HepG2 (cell line): ENCODE results near the gene ROMO1. TPM values are rescaled to one million over a fixed set of nuclear protein-coding genes. Genes with fewer than 3 reads are reported as not detected.
A peak's percentile ranks its signal among the peaks of the same experiment; 100 is the strongest.

Experiments
- AKNA ChIP-seq: sonication (generic); formaldehyde crosslinking; IDR thresholded peaks from 2 replicates; pipeline ENCODE4 v1.4.0; 2020; ENCODE audit warnings: missing genetic modification reagents, borderline replicate concordance
- ATF1 ChIP-seq: IDR thresholded peaks from 2 replicates; pipeline ENCODE4 v1.6.1; 2016; ENCODE audit warnings: mild to moderate bottlenecking, control low read depth
- CC2D1A ChIP-seq: sonication (generic); formaldehyde crosslinking; IDR thresholded peaks from 2 replicates; pipeline ENCODE4 v1.8.1; 2023; ENCODE audit warnings: mild to moderate bottlenecking, missing genetic modification reagents
- DMTF1 ChIP-seq: sonication (generic); formaldehyde crosslinking; IDR thresholded peaks from 2 replicates; pipeline ENCODE4 v1.4.0; 2020; ENCODE audit warnings: mild to moderate bottlenecking, missing genetic modification reagents
- FOXA1 ChIP-seq, 2 experiments: fragments of 450-650 bp in 1 of 2; sonication (generic) in 1 of 2; formaldehyde crosslinking in 1 of 2; IDR thresholded peaks; 2 replicates each; pipeline versions ENCODE4 v1.4.0 to v1.6.1; 2016 to 2020; ENCODE audit warnings: missing genetic modification reagents in 1 of 2
- HDAC1 ChIP-seq: sonication (generic); formaldehyde crosslinking; IDR thresholded peaks from 2 replicates; pipeline ENCODE4 v1.5.1; 2020; ENCODE audit warnings: mild to moderate bottlenecking, missing genetic modification reagents
- PAF1 ChIP-seq: IDR thresholded peaks from 2 replicates; pipeline ENCODE4 v1.6.1; 2016; ENCODE audit warnings: missing genetic modification reagents, missing compliant biosample characterization
- PRDM15 ChIP-seq: sonication (generic); formaldehyde crosslinking; IDR thresholded peaks from 2 replicates; pipeline ENCODE4 v1.4.0; 2020; ENCODE audit warnings: missing genetic modification reagents
- RBM22 ChIP-seq: fragments of 200-400 bp; formaldehyde crosslinking; optimal IDR thresholded peaks from 2 replicates; pipeline ENCODE3; 2017; ENCODE audit warnings: mild to moderate bottlenecking, low read length, moderate library complexity
- RNF2 ChIP-seq: fragments of 450-650 bp; conservative IDR thresholded peaks from 2 replicates; pipeline ENCODE4 v1.6.1; 2016; ENCODE audit warnings: low read depth
- STAT5B ChIP-seq: sonication (generic); formaldehyde crosslinking; IDR thresholded peaks from 2 replicates; pipeline ENCODE4 v1.4.0; 2020; ENCODE audit warnings: missing genetic modification reagents
- ZC3H13 ChIP-seq: sonication (generic); formaldehyde crosslinking; IDR thresholded peaks from 2 replicates; pipeline ENCODE4 v1.8.1; 2023; ENCODE audit warnings: mild to moderate bottlenecking, missing genetic modification reagents, moderate library complexity
- ZFP62 ChIP-seq: sonication (generic); formaldehyde crosslinking; IDR thresholded peaks from 2 replicates; pipeline ENCODE4 v1.4.0; 2020; ENCODE audit warnings: missing genetic modification reagents
- ZNF12 ChIP-seq: sonication (generic); formaldehyde crosslinking; IDR thresholded peaks from 2 replicates; pipeline ENCODE4 v1.5.0; 2020; ENCODE audit warnings: missing genetic modification reagents
- ZNF572 ChIP-seq: sonication (generic); formaldehyde crosslinking; IDR thresholded peaks from 2 replicates; pipeline ENCODE4 v1.5.1; 2020; ENCODE audit warnings: mild to moderate bottlenecking, missing genetic modification reagents
- ZNF652 ChIP-seq: IDR thresholded peaks from 2 replicates; pipeline ENCODE4 v1.6.1; 2016; ENCODE audit warnings: low read depth, borderline replicate concordance
- polyA plus RNA-seq, 8 experiments: library from polyadenylated mRNA; depleted of rRNA in 3 of 8; stranded (reverse) in 7 of 8; unstranded in 1 of 8; fragments of >200 nt; fragmentation: Illumina TruSeq in 4 of 8; extraction: Trizol in 4 of 8; gene quantifications; 2 replicates each; pipeline versions ENCODE4 v1.2.1 to v1.2.3, GENCODE V29; 2011 to 2016; ENCODE audit warnings: low read depth in 4 of 8, missing spikeins in 1 of 8, mixed read lengths in 1 of 8; ENCODE audit not compliant: insufficient read depth in 1 of 8
- total RNA-seq, 5 experiments: library from RNA; depleted of rRNA; stranded (reverse); fragments of >200 nt; fragmentation: Illumina TruSeq; extraction: Trizol; gene quantifications; 2 replicates each; pipeline ENCODE4 v1.2.3, GENCODE V29; 2016; ENCODE audit warnings: low read depth in 1 of 5
- TF ChIP-seq, protein P1 (sequence below): sonication (generic); formaldehyde crosslinking; IDR thresholded peaks from 2 replicates; pipeline ENCODE4 v1.8.1; 2023; ENCODE audit warnings: mild to moderate bottlenecking, moderate library complexity, missing genetic modification reagents

Gene ROMO1
- total and polyA plus RNA-seq, 2 of the 13 experiments (the other 11 are each of a cell fraction or from before 2014, with no cell fraction given): 636 to 755 TPM

- TF ChIP-seq AKNA (CRISPR knock-in tag): 0 out of 2 replicates have a peak, but pooled peaks have one; percentile 22
- TF ChIP-seq CC2D1A: no peak
- TF ChIP-seq RNF2: no peak
- no peak for TF ChIP-seq FOXA1 (IDR thresholded peaks at IDR 0.05)
- no peak for TF ChIP-seq FOXA1 (CRISPR knock-in tag; IDR thresholded peaks at IDR 0.05)
- no peak for TF ChIP-seq ZNF572
- TF ChIP-seq ZNF12 (CRISPR knock-in tag): no peak
- no peak for TF ChIP-seq DMTF1
- TF ChIP-seq PAF1 (CRISPR knock-in tag): 0 out of 2 replicates have a peak, but pooled peaks have one; percentile 70
- TF ChIP-seq, protein P1, sequence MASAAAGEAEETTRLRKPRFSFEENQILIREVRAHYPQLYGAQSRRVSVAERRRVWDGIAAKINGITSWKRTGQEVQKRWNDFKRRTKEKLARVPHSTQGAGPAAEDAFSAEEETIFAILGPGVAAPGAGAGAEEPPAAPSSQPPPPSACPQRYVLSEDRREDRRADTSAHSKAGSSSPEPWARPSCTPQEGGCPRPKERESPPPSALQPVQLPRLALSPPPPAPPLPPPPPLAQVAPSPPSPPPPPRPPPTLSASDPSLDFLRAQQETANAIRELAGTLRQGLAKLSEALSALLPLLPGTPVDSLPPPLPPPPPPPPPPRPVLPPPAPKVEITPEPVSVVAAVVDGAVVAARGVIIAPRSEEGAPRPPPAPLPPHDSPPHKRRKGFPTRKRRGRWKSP (CRISPR knock-in tag): peak; percentile 31; the same call in 1 of the 2 replicates
- TF ChIP-seq HDAC1 (CRISPR knock-in tag): 0 out of 2 replicates have a peak, but pooled peaks have one; percentile 3
- peak; percentile 71 for TF ChIP-seq ZNF652 (CRISPR knock-in tag)
- TF ChIP-seq RBM22: peak; percentile 54
- TF ChIP-seq STAT5B (CRISPR knock-in tag): 0 out of 2 replicates have a peak, but pooled peaks have one; percentile 5
- TF ChIP-seq ZFP62 (CRISPR knock-in tag): no peak
- TF ChIP-seq ATF1 (CRISPR knock-in tag): 0 out of 2 replicates have a peak, but pooled peaks have one; percentile 25
- TF ChIP-seq ZC3H13: peak; percentile 42; the same call in 1 of the 2 replicates
- 0 out of 2 replicates have a peak, but pooled peaks have one; percentile 1 for TF ChIP-seq PRDM15 (CRISPR knock-in tag)
These were observed 39.4 kb downstream of the ROMO1 start (continued) for GRCh38 chr20:35738410-35739179.
